ENCODE measurements around the gene TLCD4. TPM values are rescaled to one million over a fixed set of nuclear protein-coding genes. Genes with fewer than 3 reads are reported as not detected.
"Not testable (repeated sequence)": the region's sequence is repeated elsewhere in the genome, so short reads cannot be mapped to it uniquely, and the experiment has no call there.

Gene TLCD4
- polyA plus RNA-seq, 3 donors: 6.3 to 6.8 (median 6.7) TPM

GRCh38 chr1:95140791-95141190 lies 23.6 kb downstream of the TLCD4 start:
- DNase-seq (ENCODE audit: low read depth in 3 of 3, low spot score in 2 of 3): no peak

DNA sequence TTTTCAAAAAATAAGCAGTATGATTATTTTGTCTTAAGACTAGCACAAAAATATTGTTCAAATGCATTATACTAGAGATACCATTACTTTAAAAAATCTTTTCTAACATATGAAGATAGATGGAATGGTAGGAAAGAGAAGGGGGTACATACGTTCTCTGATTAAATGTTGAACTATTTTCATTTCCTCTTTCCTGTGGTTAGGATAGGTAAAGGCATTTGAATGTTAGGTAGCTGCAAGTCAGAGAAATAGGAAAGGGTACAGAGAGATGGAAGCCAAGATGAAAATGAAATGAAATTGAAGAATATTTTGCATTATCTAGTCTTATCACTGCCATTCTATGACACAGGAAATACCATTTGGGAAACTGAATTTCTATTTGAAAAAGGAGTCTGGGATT lies 28.3 kb downstream of the TLCD4 start:
- DNase-seq (ENCODE audit: low read depth in 3 of 3, low spot score in 2 of 3): no peak

DNA sequence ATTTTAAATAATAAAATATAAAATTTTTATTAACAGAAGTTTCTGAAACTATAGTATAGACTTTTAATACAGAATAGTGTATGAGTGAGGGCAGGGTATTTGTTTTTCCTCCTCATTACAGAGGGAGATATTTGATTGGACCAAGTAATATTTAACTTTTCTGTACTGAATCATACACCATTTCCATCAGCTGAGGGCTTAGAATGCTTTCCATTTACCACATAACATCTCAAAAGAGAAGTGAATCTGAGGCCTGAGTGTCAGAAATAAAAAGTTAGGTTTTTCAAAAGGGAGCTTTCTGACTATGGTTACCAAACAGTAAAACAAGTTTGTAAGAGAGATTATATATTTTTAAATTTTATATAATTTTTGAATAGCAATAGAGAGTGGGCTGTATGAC lies 29.5 kb downstream of the TLCD4 start:
- no peak for DNase-seq (ENCODE audit: low read depth in 3 of 3, low spot score in 2 of 3)

DNA sequence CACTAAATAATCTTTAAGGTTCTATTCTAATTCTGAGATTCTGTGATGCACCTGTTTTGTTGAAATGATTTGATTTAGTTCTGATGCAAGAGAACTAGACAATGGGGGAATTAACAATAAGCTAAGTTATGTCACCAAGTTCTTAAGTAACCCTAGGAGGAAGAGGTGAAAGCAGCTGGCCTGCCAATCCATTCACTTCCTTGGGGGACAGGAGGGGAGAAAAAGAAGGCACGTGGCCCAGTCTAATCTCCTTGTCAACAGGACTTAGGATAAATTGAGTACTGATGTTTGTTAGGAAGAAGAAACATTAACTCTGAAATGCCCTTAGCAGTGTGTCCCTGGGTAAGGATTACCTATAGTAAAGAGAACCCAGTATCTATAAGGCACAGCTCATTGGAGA lies 36.9 kb downstream of the TLCD4 start:
- no peak for DNase-seq (ENCODE audit: low read depth in 3 of 3, low spot score in 2 of 3)

DNA sequence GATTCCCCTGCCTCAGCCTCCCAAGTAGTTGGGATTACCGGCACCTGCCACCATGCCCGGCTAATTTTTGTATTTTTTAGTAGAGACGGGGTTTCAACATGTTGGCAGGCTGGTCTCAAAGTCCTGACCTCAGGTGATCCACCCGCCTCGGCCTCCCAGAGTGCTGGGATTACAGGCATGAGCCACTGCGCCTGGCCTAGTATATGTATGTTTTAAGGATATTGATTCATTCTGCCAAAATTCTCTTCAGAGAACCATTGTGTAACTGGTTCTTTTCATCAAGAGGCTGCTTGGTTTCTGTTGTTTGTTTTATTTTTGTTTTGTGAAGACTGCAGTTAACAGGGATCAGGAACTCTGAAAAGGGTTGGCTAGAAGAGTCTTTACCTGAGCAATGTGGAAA lies 48.4 kb downstream of the TLCD4 start:
- not testable (repeated sequence) for DNase-seq (ENCODE audit: low read depth in 3 of 3, low spot score in 2 of 3)

Other genes with a start within 250 kb of the TLCD4 start
- gene CNN3, start 190.2 kb upstream of the TLCD4 start, polyA plus RNA-seq (ENCODE audit: insufficient read length in 3 of 3): 100 to 1,000 TPM; 384 to 421 (median 389) TPM
- 10 to 100 TPM; 11.6 to 16.2 (median 14.3) TPM for gene ALG14, start 44.4 kb upstream of the TLCD4 start, polyA plus RNA-seq (ENCODE audit: insufficient read length in 3 of 3)
- 10 to 100 TPM; 46.9 to 51.9 (median 50.8) TPM for gene RWDD3, start 116.9 kb downstream of the TLCD4 start, polyA plus RNA-seq (ENCODE audit: insufficient read length in 3 of 3)

Measured in right renal cortex interstitium (tissue), 3 donors.